GM18508 (cell line): ENCODE data around the gene ARIH2.

Source experiments
- ATAC-seq: cut with Tn5 transposase; IDR thresholded peaks from one replicate; pipeline ENCODE4 v1.9.1; 2021; ENCODE audit warnings: moderate number of reproducible peaks; ENCODE audit not compliant: insufficient read depth, unreplicated experiment

Gene ARIH2

DNA sequence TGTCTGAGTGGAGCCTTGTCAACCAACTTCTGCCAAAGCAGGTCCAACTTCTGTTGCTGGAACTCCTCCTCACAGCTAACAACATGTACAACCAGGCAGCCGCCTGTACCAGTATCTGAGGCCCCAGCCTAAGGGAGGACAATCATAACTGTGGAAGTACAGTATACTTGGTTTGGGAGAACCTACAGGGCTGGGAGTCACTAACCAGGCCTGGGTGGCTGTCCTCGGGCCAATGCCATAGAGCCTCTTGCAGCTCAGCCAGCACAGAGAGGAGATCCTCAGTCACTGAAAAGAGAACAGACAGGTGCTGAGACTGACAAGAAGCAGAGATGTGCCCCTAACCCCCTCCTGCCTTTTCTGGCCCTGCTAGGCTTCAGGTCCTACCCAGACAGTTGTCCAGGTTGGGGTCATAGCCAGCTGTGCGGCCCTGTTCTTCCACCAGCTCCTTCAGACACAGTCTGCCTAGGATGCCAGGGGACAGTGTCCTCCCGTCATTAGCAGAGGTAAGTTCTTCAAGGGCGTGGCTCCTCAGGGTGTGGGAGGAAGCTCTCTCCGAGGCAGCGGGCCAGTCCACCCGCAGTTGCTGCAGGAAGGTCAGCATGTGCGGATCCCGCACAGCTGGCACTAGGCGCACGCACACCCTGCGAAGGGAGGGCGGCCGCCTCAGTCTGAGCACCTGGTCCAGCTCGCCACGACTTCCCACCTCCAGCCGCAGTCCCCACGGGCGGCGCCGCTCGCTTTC lies 98.8 kb downstream of the ARIH2 start:
- ATAC-seq: no peak

DNA sequence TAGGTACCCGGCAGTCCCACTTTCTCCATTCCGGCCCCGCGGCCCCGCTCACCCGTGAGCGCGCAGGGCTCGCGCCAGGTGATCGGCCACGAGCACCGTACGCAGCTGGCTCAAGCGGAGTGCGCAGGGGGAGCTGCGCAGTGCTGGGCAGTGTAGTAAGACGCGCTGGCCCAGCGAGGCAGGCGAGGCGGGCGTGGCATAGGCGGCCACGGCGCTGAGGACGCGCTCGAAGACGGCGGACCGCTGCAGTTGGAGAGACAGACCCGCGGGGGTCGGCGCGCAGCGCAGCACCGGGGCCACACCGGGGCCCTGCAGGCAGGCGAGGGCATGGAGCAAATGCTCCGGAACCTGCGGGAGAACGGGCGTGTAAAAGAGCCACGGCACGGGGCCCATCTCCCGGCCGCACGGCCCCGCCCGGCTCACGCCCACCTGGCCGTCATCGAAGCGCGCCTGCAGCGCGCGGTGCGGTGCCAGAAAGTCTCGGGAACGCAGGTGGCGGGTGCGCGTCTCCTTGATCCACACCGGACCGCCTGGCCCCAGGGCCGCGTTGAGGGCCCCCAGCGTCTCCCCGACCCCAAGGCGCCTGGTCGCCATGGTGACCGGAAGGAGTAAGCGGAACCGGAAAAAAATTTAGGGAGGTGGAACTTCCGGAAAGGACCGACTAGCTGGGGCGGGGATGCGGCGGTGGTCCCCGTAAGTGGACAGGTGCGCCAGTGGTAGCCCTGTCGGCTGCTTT lies 99.5 kb downstream of the ARIH2 start, which contains the start of gene DALRD3:
Gene DALRD3, minus strand, starts transcription at position 610 of the 736 bp plus-strand sequence. Its CDS starts 16 bp downstream, at position 594.
- no peak for ATAC-seq

DNA sequence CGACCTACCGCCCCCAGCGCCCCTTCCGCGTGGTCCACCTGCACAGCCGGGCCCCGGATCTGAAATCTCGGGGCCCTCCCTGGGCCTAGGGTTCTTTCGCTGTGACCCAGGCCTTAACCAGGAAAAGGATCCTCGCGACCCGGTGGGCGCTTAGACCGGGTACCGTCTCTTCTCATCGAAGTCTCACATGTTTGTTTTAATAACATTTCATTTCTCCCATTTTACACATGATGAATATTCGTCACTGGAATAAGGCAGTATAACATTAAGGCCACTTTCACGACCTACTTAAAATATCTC lies 100.0 kb downstream of the ARIH2 start:
- no peak for ATAC-seq

DNA sequence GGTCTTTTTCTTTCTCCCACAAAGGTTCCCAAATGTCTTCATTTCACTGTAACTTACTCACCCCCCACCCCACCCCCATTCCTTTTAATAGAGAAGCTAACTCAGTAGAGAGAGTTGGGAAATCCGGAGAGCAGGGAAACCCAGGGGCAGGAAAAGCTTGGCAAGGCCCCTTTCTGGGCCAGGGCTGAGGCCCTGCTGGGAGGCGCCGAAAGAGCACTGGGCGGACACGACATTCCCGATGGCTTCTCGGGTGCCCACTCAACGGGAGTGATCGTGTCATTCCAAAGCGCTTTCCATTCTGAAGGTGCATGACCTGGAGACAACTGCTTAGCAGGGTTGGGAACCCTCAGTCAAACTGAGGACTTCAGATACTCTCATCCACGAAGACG lies 101.3 kb downstream of the ARIH2 start:
- no peak for ATAC-seq

DNA sequence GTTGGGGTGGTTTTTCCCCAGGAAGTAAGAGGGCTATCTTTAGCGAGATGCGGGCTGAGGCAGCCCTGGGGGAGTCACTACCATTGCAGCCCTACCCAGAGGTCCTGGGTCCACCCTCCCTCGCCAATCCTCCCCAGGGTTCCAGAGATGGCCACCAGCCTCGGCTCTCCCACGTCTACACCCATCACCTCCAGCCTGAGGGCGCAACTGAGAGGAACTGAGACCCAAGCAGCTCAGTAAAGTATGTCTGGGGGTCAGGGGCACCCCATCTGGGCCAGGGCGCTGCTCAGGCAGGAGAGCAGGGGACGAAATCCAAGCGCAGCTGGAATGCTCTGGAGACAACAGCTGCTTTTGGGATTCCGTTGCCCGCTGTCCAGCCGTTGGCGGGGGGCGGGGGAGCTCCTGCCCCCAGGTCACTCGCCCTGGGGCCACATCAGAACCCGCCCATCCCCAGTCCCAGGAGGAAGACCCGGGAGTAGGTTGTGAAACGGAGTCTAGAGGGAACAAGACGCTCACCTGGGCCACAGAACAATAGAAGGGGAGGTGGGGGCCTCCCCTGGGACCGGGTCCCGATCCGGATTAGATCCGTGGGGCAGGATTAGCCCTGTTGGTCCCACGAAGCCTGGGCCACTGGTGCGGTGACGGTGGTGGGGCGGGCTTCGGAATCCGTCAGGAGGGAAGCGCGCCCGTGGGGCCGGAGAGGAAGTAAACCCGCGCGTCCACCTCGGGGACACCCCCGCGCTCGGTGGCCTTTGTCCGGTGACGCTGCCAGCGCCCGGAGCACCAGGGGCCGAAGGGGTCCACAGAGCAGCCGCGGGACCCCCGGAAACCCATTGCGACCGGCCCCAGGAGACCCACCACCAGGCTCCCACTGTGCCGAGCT lies 101.9 kb downstream of the ARIH2 start:
- no peak for ATAC-seq

DNA sequence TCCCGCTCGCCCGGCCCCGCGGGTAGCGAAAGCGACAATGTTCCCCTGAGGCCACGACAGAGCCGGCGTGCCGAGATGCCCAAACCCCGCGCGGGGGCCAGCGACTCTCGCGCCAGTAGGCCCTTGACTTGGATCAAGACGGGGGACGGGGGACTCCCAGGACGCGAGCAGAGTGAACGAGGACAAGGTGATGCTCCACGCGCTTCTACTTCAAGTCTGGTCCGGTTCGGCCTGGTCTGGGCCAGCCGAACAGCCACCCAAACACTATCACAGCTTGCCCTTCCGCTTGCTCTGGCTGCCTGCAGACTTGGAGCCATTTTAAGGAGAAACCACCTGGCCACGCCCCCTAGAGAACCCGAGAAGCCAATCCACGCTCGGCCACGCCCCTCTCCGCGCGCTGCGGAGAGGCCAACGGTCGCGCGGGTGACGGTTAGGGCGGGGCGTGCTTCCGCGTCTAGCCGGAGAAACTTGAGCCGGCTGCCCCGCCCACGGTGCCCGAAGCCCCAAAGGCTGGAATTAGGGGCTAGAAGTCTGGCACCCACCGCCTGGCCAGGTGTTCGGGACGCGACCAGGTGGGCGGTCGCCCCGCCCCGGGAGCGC lies 102.7 kb downstream of the ARIH2 start:
- ATAC-seq: peak; percentile 24

DNA sequence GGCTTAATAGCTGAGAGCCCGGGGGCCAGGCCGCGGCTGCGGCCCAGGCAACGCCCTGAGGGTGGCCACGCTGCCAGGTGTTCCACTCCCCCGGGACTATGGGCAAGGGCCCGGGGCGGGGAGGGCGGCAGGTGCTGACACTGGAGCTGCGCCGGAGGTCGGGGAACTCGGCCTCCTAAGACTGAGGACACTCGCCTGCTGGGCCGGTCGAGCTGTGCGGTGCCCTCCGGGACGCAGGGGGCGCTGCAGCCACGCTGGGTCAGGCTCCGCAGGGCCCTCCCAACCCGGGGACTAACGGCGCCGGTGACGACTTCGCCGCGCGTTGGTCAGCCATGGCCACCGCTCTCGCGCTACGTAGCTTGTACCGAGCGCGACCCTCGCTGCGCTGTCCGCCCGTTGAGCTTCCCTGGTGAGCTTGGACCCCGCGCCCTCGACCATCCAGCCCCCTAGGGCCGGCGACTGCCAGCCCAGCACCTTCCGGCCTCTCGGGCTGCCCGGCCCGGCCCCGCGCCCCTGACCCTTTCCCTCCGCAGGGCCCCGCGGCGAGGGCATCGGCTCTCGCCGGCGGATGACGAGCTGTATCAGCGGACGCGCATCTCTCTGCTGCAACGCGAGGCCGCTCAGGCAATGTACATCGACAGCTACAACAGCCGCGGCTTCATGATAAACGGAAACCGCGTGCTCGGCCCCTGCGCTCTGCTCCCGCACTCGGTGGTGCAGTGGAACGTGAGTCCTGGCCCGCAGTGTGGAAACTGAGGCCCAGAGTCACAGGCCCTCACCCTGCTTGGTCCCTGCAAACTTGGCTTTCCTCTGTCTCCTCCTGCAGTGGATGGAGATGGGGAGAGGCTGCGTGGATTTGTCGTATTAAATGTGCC lies 103.4 kb downstream of the ARIH2 start, which contains the start of gene NDUFAF3:
Gene NDUFAF3, plus strand, starts transcription at position 309 of the 875 bp plus-strand sequence. Its CDS starts 24 bp downstream, at position 333.
- peak; percentile 49 for ATAC-seq

DNA sequence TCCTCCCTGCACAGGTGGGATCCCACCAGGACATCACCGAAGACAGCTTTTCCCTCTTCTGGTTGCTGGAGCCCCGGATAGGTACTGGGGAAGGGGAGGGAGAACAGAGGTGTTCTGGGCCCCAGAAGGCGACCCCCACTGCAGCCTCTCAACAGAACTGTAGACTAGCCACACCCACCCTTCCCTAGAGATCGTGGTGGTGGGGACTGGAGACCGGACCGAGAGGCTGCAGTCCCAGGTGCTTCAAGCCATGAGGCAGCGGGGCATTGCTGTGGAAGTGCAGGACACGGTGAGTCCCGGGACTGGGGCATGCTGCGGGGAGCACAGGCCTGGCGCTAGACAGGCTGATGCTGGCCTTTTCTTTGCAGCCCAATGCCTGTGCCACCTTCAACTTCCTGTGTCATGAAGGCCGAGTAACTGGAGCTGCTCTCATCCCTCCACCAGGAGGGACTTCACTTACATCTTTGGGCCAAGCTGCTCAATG lies 104.1 kb downstream of the ARIH2 start:
- no peak for ATAC-seq

DNA sequence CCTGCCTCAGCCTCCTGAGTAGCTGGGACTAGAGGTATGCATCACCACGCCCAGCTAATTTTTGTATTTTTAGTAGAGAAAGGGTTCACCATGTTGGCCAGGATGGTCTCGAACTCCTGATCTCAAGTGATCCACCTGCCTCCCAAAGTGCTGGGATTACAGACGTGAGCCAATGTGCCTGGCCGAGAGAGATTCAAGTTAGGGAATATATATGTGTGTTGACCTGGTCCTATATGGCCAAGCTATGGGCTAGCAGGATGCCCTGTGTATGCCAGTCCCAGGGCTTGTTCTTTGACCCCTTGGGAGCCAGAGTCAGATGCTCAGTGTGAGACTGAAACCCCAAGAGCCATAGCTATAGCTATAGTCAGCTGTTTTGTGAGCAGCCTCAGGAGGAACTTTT lies 105.1 kb downstream of the ARIH2 start:
- no peak for ATAC-seq

DNA sequence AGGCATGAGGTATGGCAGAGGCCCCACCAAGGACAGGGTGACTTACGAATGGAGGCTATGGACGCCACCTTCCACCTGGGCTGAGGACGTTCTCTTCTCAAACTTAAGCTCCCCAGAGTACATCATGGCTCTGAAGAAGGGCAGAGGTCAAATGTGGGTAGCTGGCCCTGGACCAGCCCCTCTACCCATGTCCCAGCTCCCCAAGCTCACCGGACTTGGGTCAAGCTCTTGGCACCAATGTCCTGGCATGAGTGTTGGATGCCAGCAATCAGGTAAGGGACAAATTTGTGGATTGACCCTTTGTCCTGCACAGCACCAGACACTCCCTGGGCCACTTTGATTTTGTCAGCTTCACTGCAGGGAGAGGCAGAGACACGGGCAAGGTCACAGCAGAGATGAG lies 105.8 kb downstream of the ARIH2 start:
- no peak for ATAC-seq

DNA sequence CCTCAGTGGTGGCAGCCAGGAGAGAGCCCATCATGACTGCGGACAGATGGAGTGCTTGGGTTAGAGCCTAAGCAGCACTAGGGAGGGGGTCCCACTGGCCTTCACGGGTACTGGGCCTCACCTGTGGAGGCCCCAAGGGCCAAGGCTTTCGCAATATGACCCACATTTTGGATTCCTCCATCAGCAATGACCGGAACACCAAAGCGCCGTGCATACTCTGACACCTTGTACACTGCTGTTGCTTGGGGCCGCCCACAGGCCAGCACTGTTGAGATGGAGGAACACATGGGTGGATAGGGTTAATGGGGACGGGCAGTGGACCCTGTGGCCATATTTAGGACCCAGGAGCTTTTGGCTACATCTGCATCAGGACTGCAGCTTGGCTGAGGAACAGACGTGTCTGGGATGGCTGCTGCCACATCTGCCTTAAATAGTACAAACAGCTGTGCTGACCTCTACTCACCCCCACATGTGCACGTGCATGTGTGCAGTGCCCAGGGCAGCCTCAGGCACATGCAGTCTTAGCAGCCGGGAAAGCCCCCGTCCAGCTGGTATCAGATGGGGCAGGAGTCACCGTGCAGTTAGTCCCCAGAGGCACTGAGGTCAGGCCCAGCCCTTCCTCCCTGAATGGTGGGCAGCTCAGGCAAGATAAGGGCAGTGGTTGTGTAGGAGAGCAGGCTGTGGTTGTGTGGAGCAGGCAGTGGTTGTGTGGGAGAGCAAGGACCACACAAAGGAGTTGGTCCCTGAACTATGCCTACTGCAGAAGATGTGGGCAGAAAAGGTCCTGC lies 106.6 kb downstream of the ARIH2 start:
- ATAC-seq: no peak

DNA sequence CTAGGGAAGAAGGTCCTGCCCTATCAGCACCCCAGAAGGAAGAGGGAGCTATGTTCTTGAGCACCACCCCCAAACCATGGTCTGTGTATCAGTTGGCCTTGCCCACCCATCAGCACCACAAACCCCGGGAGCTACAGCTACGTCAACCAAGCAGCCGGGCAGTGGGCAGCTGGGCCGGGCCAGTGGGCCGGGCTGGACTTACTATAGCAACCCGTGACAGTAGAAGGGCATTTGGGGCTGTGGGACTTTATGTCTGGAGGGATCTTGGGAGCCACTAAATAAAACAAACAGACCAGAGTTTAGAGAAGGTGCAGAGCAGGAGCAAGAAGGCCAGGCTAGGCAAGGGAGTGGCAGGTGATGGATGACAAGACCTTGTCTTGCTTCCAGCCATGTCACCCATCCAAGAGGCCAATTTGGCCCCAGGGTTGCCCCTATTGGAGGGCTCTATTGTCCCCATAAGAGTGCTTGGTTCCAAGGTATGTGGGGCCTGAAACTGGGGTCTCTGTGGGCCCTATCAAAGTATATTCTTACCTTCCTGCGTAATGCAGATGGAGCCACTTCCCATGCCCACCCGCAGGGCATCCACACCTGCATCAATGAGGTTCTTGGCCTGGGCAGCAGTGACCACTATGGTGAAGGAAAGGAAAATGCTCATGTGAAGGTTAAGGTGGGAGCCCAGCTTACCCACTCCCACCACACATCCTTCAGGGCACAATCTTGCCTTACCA lies 107.3 kb downstream of the ARIH2 start:
- no peak for ATAC-seq

DNA sequence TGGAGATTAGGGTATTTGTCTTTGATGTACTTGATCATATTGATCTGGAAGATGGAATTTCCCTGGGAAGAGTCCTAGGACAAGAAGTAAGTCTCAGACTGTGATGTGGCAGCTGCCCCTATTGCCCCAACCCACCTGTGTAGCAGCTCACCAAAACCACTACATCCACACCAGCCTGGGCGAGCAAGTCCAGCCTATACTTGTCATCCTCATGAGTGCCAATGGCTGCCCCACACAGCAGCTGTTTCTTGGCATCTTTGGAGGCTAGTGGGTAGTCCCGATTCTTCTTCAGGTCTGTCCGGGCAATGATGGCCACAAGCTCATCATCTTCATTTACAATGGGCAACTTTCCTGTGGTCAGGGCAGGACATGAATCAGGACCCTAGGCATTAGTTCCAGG lies 107.9 kb downstream of the ARIH2 start:
- ATAC-seq: no peak

DNA sequence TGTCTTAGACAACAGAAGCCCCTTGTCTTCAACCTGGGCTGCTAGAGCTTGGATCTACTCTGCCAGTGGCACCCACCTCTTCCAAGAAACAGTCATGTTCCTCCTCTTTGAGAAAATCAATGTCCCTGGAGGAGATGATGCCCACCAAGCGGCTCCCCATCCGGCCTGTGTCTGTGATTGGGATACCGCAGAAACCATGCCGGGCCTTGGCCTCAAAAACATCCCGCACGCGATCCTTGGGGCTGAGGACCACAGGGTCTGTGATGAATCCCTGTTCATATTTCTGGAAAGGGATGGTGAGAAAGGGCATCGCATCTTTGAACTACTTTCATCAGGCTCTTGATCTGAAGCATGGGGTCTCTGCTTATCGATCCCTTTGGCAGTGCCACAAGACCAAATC lies 109.0 kb downstream of the ARIH2 start:
- ATAC-seq: no peak

DNA sequence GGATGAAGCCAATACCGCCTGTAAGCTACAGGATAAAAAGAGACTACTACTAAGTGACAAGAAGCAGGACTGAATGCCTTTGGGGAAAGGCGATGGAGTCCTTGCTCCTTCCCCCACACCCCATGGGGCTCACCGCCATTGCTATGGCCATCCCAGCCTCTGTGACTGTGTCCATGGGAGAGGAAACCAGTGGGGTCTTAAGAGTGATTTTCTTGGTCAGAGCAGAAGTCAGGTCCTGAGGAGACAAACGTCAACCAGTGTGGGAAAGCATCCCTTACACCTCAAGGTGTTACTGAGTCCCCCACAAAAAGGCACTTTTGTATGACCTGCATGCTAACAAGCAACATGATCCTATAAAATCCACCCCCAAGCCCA lies 109.6 kb downstream of the ARIH2 start:
- no peak for ATAC-seq

DNA sequence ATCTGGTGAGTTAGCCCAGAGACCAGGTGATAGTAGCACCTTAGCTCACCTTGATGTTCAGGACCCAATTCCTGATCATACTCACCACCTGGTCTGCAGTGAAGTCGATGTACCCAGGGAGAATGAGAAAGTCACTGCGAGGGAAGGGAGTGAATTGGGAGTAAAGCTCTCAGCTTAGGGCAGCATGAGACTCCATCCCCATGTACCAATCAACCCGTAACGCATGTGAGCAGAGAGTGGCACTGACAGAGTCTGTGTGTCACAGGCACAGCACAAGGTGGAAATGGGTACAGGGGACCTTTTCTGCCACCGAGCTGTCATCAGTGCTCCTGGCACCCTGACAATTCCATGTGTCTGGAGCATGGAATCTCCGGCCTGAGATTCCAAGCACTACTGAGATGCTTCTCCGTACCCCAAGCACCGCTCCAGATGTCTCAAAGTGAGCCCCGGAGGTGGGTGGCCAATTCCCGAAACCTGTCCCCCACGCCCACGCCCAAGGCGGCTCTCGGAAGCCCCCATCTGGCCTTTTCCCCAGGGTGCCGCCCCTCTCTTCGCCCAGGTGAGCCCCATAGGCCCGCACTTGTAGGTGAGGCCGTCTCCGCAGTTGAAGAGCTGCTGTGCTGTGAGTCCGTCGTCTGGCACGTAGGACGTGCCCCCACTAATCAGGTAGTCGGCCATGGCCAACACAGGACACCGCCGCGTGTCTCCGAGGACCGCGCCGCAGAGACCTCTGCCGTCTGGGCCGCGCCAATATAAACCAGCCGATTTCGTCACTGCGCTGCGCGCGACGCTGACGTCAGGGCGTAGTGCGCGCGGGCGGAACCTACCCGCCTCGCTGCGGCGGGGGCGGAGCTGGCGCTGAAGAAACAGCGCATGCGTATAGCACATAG lies 110.3 kb downstream of the ARIH2 start, which contains the start of gene IMPDH2:
Gene IMPDH2, minus strand, starts transcription at position 726 of the 890 bp plus-strand sequence. Its CDS starts 48 bp downstream, at position 678.
- ATAC-seq: peak; percentile 53

DNA sequence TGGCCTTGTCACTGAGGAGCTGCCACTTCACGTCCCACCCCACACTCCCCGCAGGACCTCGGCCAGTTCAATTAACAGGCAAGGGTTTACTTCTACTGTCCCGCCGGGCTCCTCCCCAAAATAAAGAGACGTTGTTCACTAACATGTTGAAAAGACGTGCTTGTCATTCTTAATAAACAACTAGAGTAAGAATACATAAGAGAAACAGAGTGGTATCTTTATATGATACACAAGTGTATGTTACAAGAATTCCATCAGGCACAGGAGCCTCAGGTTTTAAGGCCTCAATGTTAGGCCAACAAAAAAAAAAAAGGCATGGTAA lies 110.9 kb downstream of the ARIH2 start:
- ATAC-seq: peak; percentile 7
